K562 (cell line): Measurements from ENCODE around the gene LOXL4. TPM values are rescaled to one million over a fixed set of nuclear protein-coding genes. Genes with fewer than 3 reads are reported as not detected.

Source experiments
- ATAC-seq: fragments of 200-7000 bp; cut with Tn5 transposase; 3 replicates; pipeline ENCODE4 v1.9.1; 2020; ENCODE audit warnings: moderate library complexity
- BruUV-seq: library from RNA; stranded (reverse); fragments of 400-500 nt; replicated peaks from 2 replicates; lab custom pipeline; 2021; lab: Mats Ljungman, UMichigan
- CTCF ChIA-PET: fragments of 300-600 bp; formaldehyde crosslinking; extraction: SDS; loops from one replicate; lab custom pipeline; 2021; ENCODE audit warnings: low intra/inter-chr PET ratio; lab: Yijun Ruan, JAX
- POLR2A ChIA-PET: fragments of 300-600, 350-650 bp; sonication (Branson Sonifier 250); formaldehyde crosslinking; extraction: SDS; loops from one replicate; lab custom pipeline; 2021; ENCODE audit warnings: antibody characterized with exemption, inconsistent platforms; lab: Yijun Ruan, JAX
- DNase-seq, 4 experiments: peaks; one replicate each; pipeline versions ENCODE4 v3.0.0 to v3.0.0-alpha.2; 2011 to 2018; ENCODE audit warnings: low spot score in 3 of 4, mixed read lengths in 3 of 4; ENCODE audit errors: extremely low read depth in 1 of 4
- FAIRE-seq: peaks from 2 replicates; lab custom pipeline; 2011; peaks lifted over from hg19 to GRCh38; lab: Jason Lieb, UNC
- H2AFZ ChIP-seq: 2 replicates; pipeline ENCODE4 v1.6.0; 2011; ENCODE audit warnings: low read depth, low read length, control low read depth, inconsistent platforms
- H3K27ac ChIP-seq: fragments of 200-600 bp; 3 replicates; pipeline ENCODE4 v1.8.0; 2011; ENCODE audit warnings: low read depth, mild to moderate bottlenecking, control low read depth, inconsistent platforms, low read length, moderate library complexity, mixed read lengths; ENCODE audit errors: extremely low read depth
- H3K27me3 ChIP-seq, 2 experiments: fragments of 300-600 bp in 1 of 2; 2 replicates in 1 of 2; 3 replicates in 1 of 2; pipeline versions ENCODE4 v1.6.0 to v1.8.0; 2011; ENCODE audit warnings: inconsistent platforms in 2 of 2, low read length in 2 of 2, mild to moderate bottlenecking in 1 of 2, mixed read lengths in 1 of 2, moderate library complexity in 1 of 2; ENCODE audit not compliant: control insufficient read depth in 2 of 2, insufficient read depth in 2 of 2
- H3K36me3 ChIP-seq: fragments of 300-600 bp; 3 replicates; pipeline ENCODE4 v1.8.0; 2011; ENCODE audit warnings: mild to moderate bottlenecking, low read length, inconsistent platforms; ENCODE audit not compliant: control insufficient read depth, insufficient read depth
- H3K4me1 ChIP-seq, 2 experiments: fragments of 200-600 bp in 1 of 2; replicated peaks in 1 of 2; 2 replicates in 1 of 2; 3 replicates in 1 of 2; pipeline versions ENCODE4 v1.5.1 to v1.8.0; 2011; ENCODE audit warnings: inconsistent platforms in 2 of 2, low read length in 2 of 2, mild to moderate bottlenecking in 1 of 2, mixed read lengths in 1 of 2, moderate library complexity in 1 of 2; ENCODE audit not compliant: control insufficient read depth in 2 of 2, insufficient read depth in 2 of 2
- H3K4me2 ChIP-seq: 2 replicates; pipeline ENCODE4 v1.6.1; 2011; ENCODE audit warnings: low read length, control low read depth, inconsistent platforms, mixed read lengths; ENCODE audit not compliant: insufficient read depth
- H3K4me3 ChIP-seq: fragments of 200-600 bp; sonication (generic), shearing (Covaris generic); 2 replicates; pipeline ENCODE4 v1.5.1; 2016; ENCODE audit warnings: control low read depth, inconsistent platforms
- H3K79me2 ChIP-seq: fragments of 200-600 bp; 3 replicates; pipeline ENCODE4 v1.8.0; 2011; ENCODE audit warnings: low read length, inconsistent platforms; ENCODE audit not compliant: control insufficient read depth, insufficient read depth
- H3K9ac ChIP-seq, 2 experiments: 2 replicates each; pipeline versions ENCODE4 v1.6.0 to v1.6.1; 2011; ENCODE audit warnings: low read depth in 2 of 2, low read length in 2 of 2, control low read depth in 1 of 2, inconsistent platforms in 1 of 2, mild to moderate bottlenecking in 1 of 2, mixed read lengths in 1 of 2; ENCODE audit not compliant: insufficient read depth in 1 of 2
- H3K9me1 ChIP-seq: one replicate; pipeline ENCODE4 v1.6.0; 2011; ENCODE audit warnings: inconsistent platforms, mild to moderate bottlenecking, low read length, moderate library complexity; ENCODE audit not compliant: control insufficient read depth, insufficient read depth
- H3K9me3 ChIP-seq: replicated peaks from 2 replicates; pipeline ENCODE4 v1.5.1; 2011; ENCODE audit warnings: low read depth, low read length, inconsistent platforms; ENCODE audit not compliant: control insufficient read depth, insufficient read depth
- H4K20me1 ChIP-seq: replicated peaks from 2 replicates; pipeline ENCODE4 v1.6.1; 2011; ENCODE audit warnings: low read length, inconsistent platforms, mixed read lengths; ENCODE audit not compliant: control insufficient read depth, insufficient read depth
- ATF3 ChIP-seq, 2 experiments: fragments of 450-650 bp in 1 of 2; sonication (generic) in 1 of 2; formaldehyde crosslinking in 1 of 2; IDR thresholded peaks in 1 of 2; conservative IDR thresholded peaks in 1 of 2; 2 replicates each; pipeline versions ENCODE4 v1.6.1 to v1.8.1; 2016 to 2023; ENCODE audit warnings: mild to moderate bottlenecking in 2 of 2, moderate library complexity in 2 of 2, inconsistent platforms in 1 of 2, missing genetic modification reagents in 1 of 2
- CTBP1 ChIP-seq: fragments of 450-650 bp; IDR thresholded peaks from 2 replicates; pipeline ENCODE4 v1.6.1; 2016; ENCODE audit warnings: borderline replicate concordance
- EP300 ChIP-seq: IDR thresholded peaks from 2 replicates; pipeline ENCODE4 v1.6.1; 2012; ENCODE audit warnings: low read length, improper control_type of control experiment
- FOSL1 ChIP-seq: fragments of 200-800 bp; sonication (Bioruptor generic); conservative IDR thresholded peaks from 2 replicates; pipeline ENCODE4 v1.6.1; 2016; ENCODE audit warnings: missing genetic modification characterization, missing compliant biosample characterization
- MYBL2 ChIP-seq, 2 experiments: fragments of 450-650 bp in 1 of 2; sonication (generic) in 1 of 2; formaldehyde crosslinking in 1 of 2; IDR thresholded peaks; 2 replicates each; pipeline versions ENCODE4 v1.6.1 to v1.8.1; 2017 to 2022; ENCODE audit warnings: borderline replicate concordance in 1 of 2, inconsistent platforms in 1 of 2, low read depth in 1 of 2, mild to moderate bottlenecking in 1 of 2, missing genetic modification reagents in 1 of 2, moderate library complexity in 1 of 2
- ZNF280A ChIP-seq: fragments of 450-650 bp; IDR thresholded peaks from 2 replicates; pipeline ENCODE4 v1.6.1; 2018; ENCODE audit warnings: mild to moderate bottlenecking, low read depth; ENCODE audit not compliant: partially characterized antibody
- ZNF395 ChIP-seq: fragments of 200-800 bp; sonication (Bioruptor generic); IDR thresholded peaks from 2 replicates; pipeline ENCODE4 v1.6.1; 2017; ENCODE audit warnings: missing genetic modification characterization, missing compliant biosample characterization
- WGBS: fragments of 100-300 bp; shearing (Covaris generic); methylation state at CpG from one replicate; pipeline ENCODE4 v1.1.6; 2016; ENCODE audit warnings: low coverage, mixed read lengths; ENCODE audit not compliant: insufficient coverage; ENCODE audit errors: missing lambda C conversion rate; 5-methylcytosine and 5-hydroxymethylcytosine counted together
- in situ Hi-C: fragments of 300-500 bp; cut with MboI; formaldehyde crosslinking; loops from 4 replicates; pipeline ENCODE4 v1.15.0; 2018; ENCODE audit warnings: inconsistent platforms, mixed read lengths
- intact Hi-C: fragments of 100-400 bp; cut with micrococcal nuclease; formaldehyde crosslinking; loops from 2 replicates; pipeline ENCODE4 v1.14.2; 2022
- polyA plus RNA-seq, 8 experiments: library from polyadenylated mRNA; depleted of rRNA in 4 of 8; stranded (reverse) in 5 of 8; unstranded in 3 of 8; fragments of >200 nt; fragmentation: Nextera tagmentation in 2 of 8; fragmentation: Illumina TruSeq in 1 of 8; extraction: Ambion mirVana in 2 of 8; extraction: Trizol in 1 of 8; gene quantifications; 2 replicates each; pipeline versions ENCODE4 v1.2.1 to v1.2.3, GENCODE V29; 2011 to 2014; ENCODE audit warnings: inconsistent platforms in 1 of 8, missing spikeins in 1 of 8
- total RNA-seq, 7 experiments: library from RNA; depleted of rRNA in 6 of 7; stranded (reverse); fragments of >200 nt in 6 of 7; fragmentation: Illumina TruSeq in 2 of 7; extraction: Trizol in 2 of 7; gene quantifications; 2 replicates each; pipeline versions ENCODE4 v1.2.1 to v1.2.3, GENCODE V29; 2011 to 2021; ENCODE audit warnings: low replicate concordance in 1 of 7

The LOXL4 gene
- total and polyA plus RNA-seq, 9 of the 15 experiments (the other 6 are each of a cell fraction or from before 2014, with no cell fraction given): 0.03 to 0.35 (median 0.05) TPM; not detected in 3

GRCh38 chr10:98301664-98302319, 33.8 kb upstream of the LOXL4 start:
- no peak for TF ChIP-seq MYBL2 (IDR thresholded peaks at IDR 0.05; ENCODE audit: low read depth)
- TF ChIP-seq MYBL2 (CRISPR knock-in tag; IDR thresholded peaks at IDR 0.05; ENCODE audit: borderline replicate concordance): no peak
- no peak for TF ChIP-seq ZNF280A
- no peak for TF ChIP-seq FOSL1
- TF ChIP-seq ZNF395 (CRISPR knock-in tag): no peak
- TF ChIP-seq CTBP1: no peak
- no peak for TF ChIP-seq ATF3 (IDR thresholded peaks at IDR 0.05)
- TF ChIP-seq ATF3 (CRISPR knock-in tag; conservative IDR thresholded peaks at IDR 0.05): no peak
- TF ChIP-seq EP300: no peak
- Histone ChIP-seq H3K27ac (no peak overlapping the region), H3K79me2 (no peaks in the 10 kb centered on the region), H3K9ac (no peak overlapping the region), H3K36me3 (no peaks in the 10 kb centered on the region), H4K20me1 (no peaks in the 10 kb centered on the region), H3K4me2 (no peak overlapping the region), H3K9me1 (no peaks in the 10 kb centered on the region), H3K4me1 (no peaks in the 10 kb centered on the region), H3K9me3 (no peaks in the 10 kb centered on the region), H3K27me3 (peaks cover 0 to 27% of the 10 kb centered on the region in 2 experiments; a peak in 2 of 5 replicates), H3K4me3 (no peak overlapping the region), H2AFZ (no peak overlapping the region)
- WGBS: 0% methylated on average over 4 of the region's 9 CpGs
- POLR2A ChIA-PET: interaction anchor here (0.6 to 0.7 kb wide), 2 partner anchors 15 to 113 kb away, joined by 3 read pairs; no protein-coding TSS in a partner anchor
- ATAC-seq (no peak), FAIRE-seq (no peak), DNase-seq (no peak)
- CTCF ChIA-PET: no interaction called here
- no TSS peak for BruUV-seq
- in situ Hi-C loops: loop anchor here (25.0 kb wide), 1 partner anchor 389 kb away; no protein-coding TSS in a partner anchor
- intact Hi-C loops: loop anchor here (10.0 kb wide), 1 partner anchor 387 kb away; no protein-coding TSS in a partner anchor
